ENCODE data around the gene MYO15B.
"Not testable (repeated sequence)": the region's sequence is repeated elsewhere in the genome, so short reads cannot be mapped to it uniquely, and the experiment has no call there.

MYO15B gene

DNA sequence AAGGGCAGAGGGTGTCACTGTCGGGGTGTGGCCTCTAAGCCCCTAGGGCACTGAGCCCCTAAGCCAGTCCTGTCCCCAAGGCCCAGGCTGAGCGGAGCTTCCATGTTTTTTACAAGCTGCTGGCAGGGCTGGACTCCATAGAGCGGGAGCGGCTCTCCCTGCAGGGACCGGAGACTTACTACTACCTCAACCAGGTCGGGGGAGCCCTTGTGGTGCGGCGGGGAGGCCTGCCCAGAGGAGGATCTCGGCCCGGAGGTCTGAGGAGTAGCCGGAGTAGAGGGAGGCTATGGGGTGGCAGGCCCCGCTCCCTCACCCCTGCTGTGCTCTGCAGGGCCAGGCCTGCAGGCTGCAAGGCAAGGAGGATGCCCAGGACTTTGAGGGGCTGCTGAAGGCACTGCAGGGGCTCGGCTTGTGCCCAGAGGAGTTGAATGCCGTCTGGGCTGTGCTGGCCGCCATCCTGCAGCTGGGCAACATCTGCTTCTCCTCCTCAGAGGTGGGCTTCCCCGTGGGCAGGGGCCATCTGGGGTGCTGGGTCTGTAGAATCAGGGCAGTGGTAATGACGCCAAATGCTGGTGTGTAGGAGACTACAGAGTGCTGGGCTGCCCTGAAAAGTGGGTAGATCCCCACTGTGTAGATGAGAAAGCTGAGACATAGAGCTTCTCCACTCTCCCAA lies 4.9 kb downstream of the MYO15B start:
- Histone ChIP-seq H3K27ac (replicated peaks) (no peak overlapping the region), H3K27me3 (ENCODE audit: insufficient read depth, poor library complexity, severe bottlenecking) (peaks cover 10% of the 10 kb centered on the region), H3K4me3 (replicated peaks; ENCODE audit: insufficient read depth, low read length) (no peak overlapping the region)
- TF ChIP-seq GABPA (IDR thresholded peaks at IDR 0.05; ENCODE audit: low read depth) (no peak), SPI1 (IDR thresholded peaks at IDR 0.05; ENCODE audit: borderline replicate concordance, low read depth) (no peak), POLR2AphosphoS5 (IDR thresholded peaks at IDR 0.05; ENCODE audit: low read depth) (no peak), CTCF (IDR thresholded peaks at IDR 0.05; ENCODE audit: insufficient read depth, low read length) (no peak), REST (IDR thresholded peaks at IDR 0.05; ENCODE audit: insufficient replicate concordance, low read depth) (no peak)
- no peak for DNase-seq (ENCODE audit: low read depth in 1 of 2, low spot score in 1 of 2)

- H3K27me3 ChIP-seq (ENCODE audit: insufficient read depth, poor library complexity, severe bottlenecking); DNase-seq (ENCODE audit: low read depth in 1 of 2, low spot score in 1 of 2); H3K4me3 ChIP-seq (replicated peaks; ENCODE audit: insufficient read depth, low read length); H3K27ac ChIP-seq (replicated peaks): not testable (repeated sequence)
These were observed 5.8 kb downstream of the MYO15B start for GRCh38 chr17:75593430-75593829.

DNA sequence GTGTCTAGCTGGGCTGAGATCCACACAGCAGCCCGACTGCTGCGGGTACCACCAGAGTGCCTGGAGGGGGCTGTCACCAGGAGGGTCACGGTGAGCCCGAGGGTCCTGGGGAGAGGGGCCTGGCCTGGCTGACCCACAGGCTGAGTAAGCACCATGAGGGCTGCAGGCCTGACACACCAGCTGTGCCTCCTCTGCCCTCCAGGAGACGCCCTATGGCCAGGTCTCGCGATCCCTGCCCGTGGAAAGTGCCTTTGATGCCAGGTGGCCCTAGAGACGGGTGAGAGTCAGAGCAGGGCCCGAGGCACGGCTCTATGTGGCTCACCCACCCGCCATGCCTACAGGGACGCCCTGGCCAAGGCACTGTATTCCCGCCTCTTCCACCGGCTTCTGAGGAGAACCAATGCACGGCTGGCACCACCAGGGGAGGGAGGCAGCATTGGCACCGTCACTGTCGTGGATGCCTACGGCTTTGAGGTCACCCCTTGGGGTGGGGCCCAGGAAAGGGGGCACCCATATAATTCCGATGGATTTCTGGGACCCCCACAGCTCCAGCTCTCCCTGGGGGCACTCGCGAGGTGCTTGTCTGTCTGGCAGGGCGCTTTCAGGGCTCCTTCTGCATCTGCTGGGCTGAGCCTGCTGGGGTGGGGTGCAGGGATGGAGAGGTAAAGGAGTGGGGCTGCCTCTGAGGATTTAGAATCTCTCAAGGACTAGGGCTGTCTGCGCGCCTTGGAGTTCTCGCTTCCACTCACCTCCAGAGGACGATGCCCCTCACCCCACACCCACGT lies 7.1 kb downstream of the MYO15B start:
- TF ChIP-seq SPI1 (IDR thresholded peaks at IDR 0.05; ENCODE audit: borderline replicate concordance, low read depth) (no peak), GABPA (IDR thresholded peaks at IDR 0.05; ENCODE audit: low read depth) (no peak), CTCF (IDR thresholded peaks at IDR 0.05; ENCODE audit: insufficient read depth, low read length) (no peak), POLR2AphosphoS5 (IDR thresholded peaks at IDR 0.05; ENCODE audit: low read depth) (no peak), REST (IDR thresholded peaks at IDR 0.05; ENCODE audit: insufficient replicate concordance, low read depth) (no peak)
- no peak overlapping the region for H3K27ac ChIP-seq (replicated peaks)
- no peak overlapping the region for H3K4me3 ChIP-seq (replicated peaks; ENCODE audit: insufficient read depth, low read length)
- DNase-seq (ENCODE audit: low read depth in 1 of 2, low spot score in 1 of 2) = no peak
- H3K27me3 ChIP-seq (ENCODE audit: insufficient read depth, poor library complexity, severe bottlenecking) = no peaks in the 10 kb centered on the region

DNA sequence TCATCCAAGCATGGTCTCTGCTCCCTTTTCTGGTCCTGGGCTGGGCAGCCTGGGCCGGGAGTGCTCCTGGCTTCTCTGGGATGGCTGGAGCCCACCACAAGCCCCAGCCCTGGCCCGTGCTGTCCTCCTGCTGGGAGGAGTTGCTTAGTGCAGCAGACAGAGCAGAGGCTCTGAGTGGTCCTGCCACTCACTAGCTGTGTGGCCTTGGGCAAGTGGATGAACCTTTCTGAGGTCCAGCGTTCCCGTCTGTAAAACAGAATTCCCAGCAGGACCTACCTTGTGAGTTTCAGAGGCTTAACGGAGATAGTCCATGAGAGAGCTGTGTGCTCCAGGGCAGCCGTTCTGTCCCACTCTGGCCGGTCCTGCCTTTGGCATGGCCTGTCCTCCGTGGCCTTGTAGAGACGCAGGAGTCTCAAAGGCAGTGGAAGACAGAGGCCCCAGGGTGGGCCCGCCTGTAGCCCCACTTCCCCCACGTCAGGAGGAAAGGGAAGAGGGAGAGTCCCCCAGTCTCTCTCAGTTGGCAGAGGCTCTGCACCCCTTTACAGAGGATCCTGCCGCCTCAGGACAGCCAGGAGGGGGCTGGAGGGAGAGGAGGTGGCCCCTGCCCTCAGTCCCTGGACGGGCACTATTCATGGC lies 7.8 kb downstream of the MYO15B start:
- no peak overlapping the region for H3K4me3 ChIP-seq (replicated peaks; ENCODE audit: insufficient read depth, low read length)
- no peak for DNase-seq (ENCODE audit: low read depth in 1 of 2, low spot score in 1 of 2)
- no peaks in the 10 kb centered on the region for H3K27me3 ChIP-seq (ENCODE audit: insufficient read depth, poor library complexity, severe bottlenecking)
- no peak overlapping the region for H3K27ac ChIP-seq (replicated peaks)
- no peak for TF ChIP-seq GABPA (IDR thresholded peaks at IDR 0.05; ENCODE audit: low read depth)
- TF ChIP-seq POLR2AphosphoS5 (IDR thresholded peaks at IDR 0.05; ENCODE audit: low read depth) = no peak
- TF ChIP-seq CTCF (IDR thresholded peaks at IDR 0.05; ENCODE audit: insufficient read depth, low read length) = no peak
- no peak for TF ChIP-seq SPI1 (IDR thresholded peaks at IDR 0.05; ENCODE audit: borderline replicate concordance, low read depth)
- TF ChIP-seq REST (IDR thresholded peaks at IDR 0.05; ENCODE audit: insufficient replicate concordance, low read depth) = no peak
